GM12878 (cell line): ENCODE measurements around the gene SPATS2L.
A peak's percentile ranks its signal among the peaks of the same experiment; 100 is the strongest.

Experiments
- CEBPB ChIP-seq, 2 experiments: fragments of 150-350 bp in 1 of 2; IDR thresholded peaks; 2 replicates each; pipeline ENCODE4 v1.6.1; 2012 to 2014; ENCODE audit warnings: low read depth in 2 of 2, low read length in 2 of 2, borderline replicate concordance in 1 of 2, inconsistent platforms in 1 of 2
- CHD2 ChIP-seq: IDR thresholded peaks from 2 replicates; pipeline ENCODE4 v1.6.1; 2011; ENCODE audit warnings: low read depth, low read length, improper control_type of control experiment, borderline replicate concordance
- EP300 ChIP-seq, 2 experiments: fragments of 150-350 bp in 1 of 2; IDR thresholded peaks; 2 replicates each; pipeline ENCODE4 v1.6.1; 2011 to 2012; ENCODE audit warnings: low read depth in 2 of 2, low read length in 2 of 2, borderline replicate concordance in 1 of 2, improper control_type of control experiment in 1 of 2, inconsistent platforms in 1 of 2; ENCODE audit not compliant: control insufficient read depth in 1 of 2
- GABPA ChIP-seq: IDR thresholded peaks from 2 replicates; pipeline ENCODE4 v1.6.1; 2014; ENCODE audit warnings: antibody characterized with exemption, low read depth, mild to moderate bottlenecking, inconsistent platforms
- IRF5 ChIP-seq: fragments of 450-650 bp; IDR thresholded peaks from 2 replicates; pipeline ENCODE4 v1.6.1; 2017; ENCODE audit warnings: borderline replicate concordance
- MLLT1 ChIP-seq: fragments of 450-650 bp; IDR thresholded peaks from 2 replicates; pipeline ENCODE4 v1.6.1; 2016; ENCODE audit warnings: mild to moderate bottlenecking
- NFIC ChIP-seq: IDR thresholded peaks from 2 replicates; pipeline ENCODE4 v1.6.1; 2012; ENCODE audit warnings: low read depth, mild to moderate bottlenecking, inconsistent platforms, low read length, moderate library complexity
- PBX3 ChIP-seq: IDR thresholded peaks from 2 replicates; pipeline ENCODE4 v1.6.1; 2011; ENCODE audit warnings: mild to moderate bottlenecking, low read depth, low read length, moderate library complexity; ENCODE audit not compliant: insufficient replicate concordance
- PKNOX1 ChIP-seq: fragments of 450-650 bp; IDR thresholded peaks from 2 replicates; pipeline ENCODE4 v1.6.1; 2016; ENCODE audit warnings: mild to moderate bottlenecking
- POLR2A ChIP-seq: IDR thresholded peaks from 2 replicates; pipeline ENCODE4 v1.6.1; 2011; ENCODE audit warnings: low read depth, mild to moderate bottlenecking, low read length
- POLR2AphosphoS2 ChIP-seq: IDR thresholded peaks from 2 replicates; pipeline ENCODE4 v1.6.1; 2011; ENCODE audit warnings: low read depth, mild to moderate bottlenecking, low read length, improper control_type of control experiment, moderate library complexity
- TAF1 ChIP-seq: IDR thresholded peaks from 2 replicates; pipeline ENCODE4 v1.6.1; 2011; ENCODE audit warnings: mild to moderate bottlenecking, low read depth, low read length, borderline replicate concordance
- ZBTB11 ChIP-seq: fragments of 450-650 bp; formaldehyde crosslinking; IDR thresholded peaks from 2 replicates; pipeline ENCODE4 v1.5.0; 2022; ENCODE audit warnings: mild to moderate bottlenecking, missing genetic modification characterization

GRCh38 chr2:200472853-200473464 is 166.5 kb downstream of the SPATS2L start:
- no peak for TF ChIP-seq ZBTB11 (CRISPR knock-in tag)
- 0 out of 4 replicates have a peak, but pooled peaks of 1 of the 2 experiments have one; percentile 19 for TF ChIP-seq EP300 (IDR thresholded peaks at IDR 0.05; ENCODE audit: borderline replicate concordance in 1 of 2, control insufficient read depth in 1 of 2, low read depth in 2 of 2, low read length in 2 of 2)
- no peak; the same call in 1 of the 2 replicates for TF ChIP-seq MLLT1
- TF ChIP-seq IRF5 = no peak
- TF ChIP-seq PKNOX1 = no peak
- TF ChIP-seq GABPA = no peak
- TF ChIP-seq PBX3 = no peak
- no peak for TF ChIP-seq TAF1
- TF ChIP-seq NFIC = no peak
- TF ChIP-seq POLR2AphosphoS2 = no peak
- no peak for TF ChIP-seq CEBPB (IDR thresholded peaks at IDR 0.05; ENCODE audit: borderline replicate concordance in 1 of 2, low read depth in 2 of 2, low read length in 2 of 2)
- no peak for TF ChIP-seq POLR2A
- TF ChIP-seq CHD2 = no peak
